Left ventricle myocardium inferior (tissue), 1 donor: ENCODE results near the gene CRYBG1. TPM values are rescaled to one million over a fixed set of nuclear protein-coding genes. Genes with fewer than 3 reads are reported as not detected.

Source experiments
- DNase-seq: peaks from one replicate; pipeline ENCODE4 v3.0.0-alpha.2; 2020
- H3K27ac ChIP-seq: fragments of 200-600 bp; replicated peaks from 2 replicates; pipeline ENCODE4 v1.8.0; 2021
- H3K27me3 ChIP-seq: fragments of 200-600 bp; 2 replicates; pipeline ENCODE4 v1.8.0; 2021; ENCODE audit warnings: low read depth
- H3K36me3 ChIP-seq: fragments of 200-600 bp; 2 replicates; pipeline ENCODE4 v1.8.0; 2021
- H3K4me1 ChIP-seq: fragments of 200-600 bp; 2 replicates; pipeline ENCODE4 v1.8.0; 2021
- H3K4me3 ChIP-seq: fragments of 200-600 bp; 2 replicates; pipeline ENCODE4 v1.8.0; 2021; ENCODE audit warnings: mild to moderate bottlenecking, moderate library complexity
- H3K9me3 ChIP-seq: fragments of 200-600 bp; replicated peaks from 2 replicates; pipeline ENCODE4 v1.8.0; 2021
- intact Hi-C: fragments of 100-400 bp; cut with micrococcal nuclease; formaldehyde crosslinking; loops from one replicate; pipeline ENCODE4 v1.11.0; 2022
- total RNA-seq: library from RNA; stranded (reverse); fragmentation: NEBNext Ultra II Directional; extraction: Animal tissue kit (Norgen Biotek cat#: 25700); gene quantifications from one replicate; pipeline ENCODE4 v1.2.1, GENCODE V29; 2021
- TF ChIP-seq, protein P1 (sequence below): fragments of 200-600 bp; IDR thresholded peaks from 2 replicates; pipeline ENCODE4 v1.8.0; 2021; ENCODE audit warnings: antibody characterized with exemption, mild to moderate bottlenecking, borderline replicate concordance
- donor health status: DM: no; HTN: yes; CAD: no; lungs with severe emphysema.

CRYBG1 gene
- total RNA-seq, 1 donor from 2014 or later, result 1.3 TPM

DNA sequence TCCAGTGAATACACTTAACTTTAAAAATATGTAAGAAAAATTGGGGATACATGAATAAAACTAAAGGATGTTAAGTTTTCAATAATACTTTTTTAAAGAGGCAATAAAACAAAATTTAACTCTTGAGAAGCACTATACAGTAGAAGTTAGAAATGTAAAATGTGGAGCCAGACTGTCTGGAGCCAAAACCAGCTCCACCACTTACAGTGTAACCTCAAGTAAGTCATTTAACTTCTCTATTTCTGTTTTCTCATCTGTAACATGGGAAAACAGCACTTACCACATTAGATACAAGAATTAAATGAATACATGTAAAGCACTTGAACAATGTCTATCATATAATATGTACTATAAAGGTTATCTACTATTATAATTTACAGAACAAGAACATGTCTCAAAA is 41.7 kb upstream of the CRYBG1 start:
- Histone ChIP-seq H3K4me1 (peaks cover 56% of the 10 kb centered on the region), H3K27me3 (no peaks in the 10 kb centered on the region), H3K9me3 (no peaks in the 10 kb centered on the region), H3K4me3 (no peak overlapping the region), H3K27ac (no peak overlapping the region), H3K36me3 (peaks cover 21% of the 10 kb centered on the region)
- TF ChIP-seq, protein P1, sequence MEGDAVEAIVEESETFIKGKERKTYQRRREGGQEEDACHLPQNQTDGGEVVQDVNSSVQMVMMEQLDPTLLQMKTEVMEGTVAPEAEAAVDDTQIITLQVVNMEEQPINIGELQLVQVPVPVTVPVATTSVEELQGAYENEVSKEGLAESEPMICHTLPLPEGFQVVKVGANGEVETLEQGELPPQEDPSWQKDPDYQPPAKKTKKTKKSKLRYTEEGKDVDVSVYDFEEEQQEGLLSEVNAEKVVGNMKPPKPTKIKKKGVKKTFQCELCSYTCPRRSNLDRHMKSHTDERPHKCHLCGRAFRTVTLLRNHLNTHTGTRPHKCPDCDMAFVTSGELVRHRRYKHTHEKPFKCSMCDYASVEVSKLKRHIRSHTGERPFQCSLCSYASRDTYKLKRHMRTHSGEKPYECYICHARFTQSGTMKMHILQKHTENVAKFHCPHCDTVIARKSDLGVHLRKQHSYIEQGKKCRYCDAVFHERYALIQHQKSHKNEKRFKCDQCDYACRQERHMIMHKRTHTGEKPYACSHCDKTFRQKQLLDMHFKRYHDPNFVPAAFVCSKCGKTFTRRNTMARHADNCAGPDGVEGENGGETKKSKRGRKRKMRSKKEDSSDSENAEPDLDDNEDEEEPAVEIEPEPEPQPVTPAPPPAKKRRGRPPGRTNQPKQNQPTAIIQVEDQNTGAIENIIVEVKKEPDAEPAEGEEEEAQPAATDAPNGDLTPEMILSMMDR, result no peak
- intact Hi-C loops, result no loop called here
- DNase-seq, result no peak

DNA sequence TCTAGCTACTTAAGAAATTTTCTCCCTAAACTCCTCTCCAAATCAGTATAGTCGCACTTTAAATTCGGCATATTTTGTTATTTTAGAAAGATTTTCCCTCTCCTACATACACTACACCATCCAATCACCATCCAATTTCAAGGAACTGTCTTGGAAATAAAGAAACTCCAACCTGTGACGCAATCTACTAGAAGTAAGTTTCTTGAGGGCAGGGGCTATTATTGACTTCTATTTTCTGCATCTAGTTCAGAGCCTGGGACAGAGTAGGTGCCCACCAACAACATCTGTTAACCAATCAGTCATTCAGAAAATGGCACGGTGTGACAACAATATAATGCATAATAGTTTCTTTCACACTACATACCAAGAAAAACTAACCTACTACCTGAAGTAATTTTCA is 38.6 kb upstream of the CRYBG1 start:
- no peaks in the 10 kb centered on the region for H3K36me3 ChIP-seq
- no peaks in the 10 kb centered on the region for H3K9me3 ChIP-seq
- no peak overlapping the region for H3K27ac ChIP-seq
- no peak for DNase-seq
- TF ChIP-seq, protein P1, result no peak
- no peak overlapping the region for H3K4me3 ChIP-seq
- H3K4me1 ChIP-seq, result peaks cover 66% of the 10 kb centered on the region
- intact Hi-C loops, result no loop called here
- no peaks in the 10 kb centered on the region for H3K27me3 ChIP-seq

GRCh38 chr6:106324726-106325335 is 35.7 kb upstream of the CRYBG1 start:
- no peaks in the 10 kb centered on the region for H3K36me3 ChIP-seq
- peaks cover under 1% of the 10 kb centered on the region for H3K27me3 ChIP-seq
- peak overlapping the region; percentile 97 for H3K27ac ChIP-seq
- intact Hi-C loops, result no loop called here
- DNase-seq, result no peak
- H3K4me1 ChIP-seq, result peaks cover 38% of the 10 kb centered on the region
- no peaks in the 10 kb centered on the region for H3K9me3 ChIP-seq
- peak overlapping the region; percentile 97 for H3K4me3 ChIP-seq
- TF ChIP-seq, protein P1, result no peak

DNA sequence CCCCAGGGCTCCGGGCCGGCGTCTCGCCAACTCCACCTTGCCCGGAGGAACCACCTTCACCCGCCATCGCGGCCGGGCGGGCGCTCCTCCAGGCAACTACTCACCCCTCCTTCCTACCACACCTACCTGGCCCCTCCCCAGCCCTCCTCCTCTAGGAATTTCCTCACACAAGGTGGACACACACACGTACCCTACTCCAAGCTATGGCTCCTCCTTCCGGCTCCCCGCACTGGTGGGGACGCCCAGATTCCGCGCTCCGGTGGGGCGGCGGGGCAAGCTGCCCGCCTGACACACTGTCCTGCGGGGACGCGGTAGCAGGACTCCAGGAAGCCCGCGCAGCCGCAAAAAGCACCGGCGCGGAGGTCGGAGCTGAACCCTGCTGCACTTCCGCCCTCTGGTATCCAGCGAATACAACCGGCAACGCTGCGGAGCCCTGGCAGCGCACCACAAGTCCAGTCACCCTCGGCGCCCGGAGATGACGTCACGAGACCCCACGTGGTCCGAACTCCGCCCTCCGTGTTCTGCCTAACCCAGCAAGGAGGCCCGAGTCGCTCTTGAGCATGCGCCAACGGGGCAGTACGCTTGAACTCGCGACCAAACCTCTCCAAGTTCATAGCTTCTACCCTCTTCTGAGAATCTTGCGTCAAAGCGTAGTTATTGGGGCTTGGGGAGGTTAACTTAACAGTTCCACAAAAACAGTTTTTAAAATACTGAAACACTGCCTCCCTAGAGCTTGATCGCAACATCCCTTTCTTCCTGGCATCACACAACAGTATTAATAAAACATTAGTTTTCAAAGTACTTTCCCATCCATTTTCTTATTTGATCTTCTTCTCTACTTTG is 35.0 kb upstream of the CRYBG1 start, which contains the start of gene ATG5:
ATG5 (minus strand) TSS at position 425 of the 843 bp plus-strand sequence. CDS start 9,552 bp downstream, outside the sequence.
- peak; percentile 100 for DNase-seq
- H3K36me3 ChIP-seq, result no peaks in the 10 kb centered on the region
- peak within 1 kb of the TSS; percentile 97 for H3K27ac ChIP-seq
- peaks cover 31% of the 10 kb centered on the region for H3K4me1 ChIP-seq
- H3K27me3 ChIP-seq, result peaks cover 8% of the 10 kb centered on the region
- intact Hi-C loops, result no loop called here
- peak within 1 kb of the TSS; percentile 97 for H3K4me3 ChIP-seq
- TF ChIP-seq, protein P1, result no peak
- H3K9me3 ChIP-seq, result no peaks in the 10 kb centered on the region

- no peaks in the 10 kb centered on the region for H3K4me1 ChIP-seq
- no peaks in the 10 kb centered on the region for H3K9me3 ChIP-seq
- H3K27ac ChIP-seq, result no peak overlapping the region
- no peak for DNase-seq
- H3K27me3 ChIP-seq, result peaks cover 24% of the 10 kb centered on the region
- intact Hi-C loops, result loop anchor here (10.0 kb wide), 1 partner anchor 230 kb away; no protein-coding TSS in a partner anchor
- TF ChIP-seq, protein P1, result peak; percentile 68
- no peak overlapping the region for H3K4me3 ChIP-seq
- no peaks in the 10 kb centered on the region for H3K36me3 ChIP-seq
Measured at GRCh38 chr6:106334646-106335448, 25.7 kb upstream of the CRYBG1 start.
